ENCODE measurements around the gene CUZD1. TPM values are rescaled to one million over a fixed set of nuclear protein-coding genes. Genes with fewer than 3 reads are reported as not detected.

CUZD1 gene
- total RNA-seq, 1 experiment from 2014 or later = 17.2 TPM

DNA sequence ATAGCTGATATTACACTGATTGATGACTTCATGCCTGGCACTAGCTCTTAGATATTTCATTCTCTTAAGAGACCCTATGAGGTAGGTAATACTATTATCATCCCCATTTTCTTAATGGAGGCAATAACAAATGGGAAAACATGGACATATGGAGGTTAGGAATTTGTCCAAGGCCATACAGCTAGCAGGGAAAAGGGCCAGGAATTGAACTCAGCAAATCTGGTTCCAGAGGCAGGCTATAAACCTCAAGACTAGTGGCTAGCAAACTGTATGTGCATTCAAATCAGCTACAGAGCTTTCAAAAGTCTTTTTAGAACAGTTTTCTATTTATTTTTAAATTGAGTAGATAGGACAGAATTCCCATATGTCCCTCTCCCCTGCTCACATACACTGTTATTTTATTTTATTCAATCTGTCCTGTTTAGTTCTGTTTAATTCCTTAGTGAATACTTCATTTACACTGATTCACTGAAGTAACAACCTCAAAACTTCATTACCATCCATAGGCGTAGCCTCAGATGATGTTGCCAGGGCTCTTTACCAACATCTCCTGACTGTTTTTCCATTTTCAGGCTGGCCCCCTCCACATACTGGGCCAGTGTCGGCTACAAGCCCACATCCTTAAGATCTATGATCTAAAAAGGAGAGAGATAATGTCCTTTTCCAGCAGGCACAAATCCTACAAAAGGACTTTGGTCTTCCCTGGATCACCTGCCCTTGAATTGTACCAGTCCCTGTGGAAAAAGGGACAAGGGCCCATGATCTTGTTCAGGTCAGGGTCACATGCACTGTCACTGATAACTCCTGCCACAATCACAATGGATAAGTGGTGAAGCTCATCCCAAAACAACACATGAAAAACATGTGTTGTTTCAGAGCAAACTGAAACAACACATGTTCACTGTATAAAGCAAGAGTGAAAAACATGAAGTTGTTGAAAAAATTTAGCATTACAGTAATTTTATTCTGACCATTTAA lies 17.8 kb upstream of the CUZD1 start:
- Histone ChIP-seq H2BK120ac (ENCODE audit: low read depth, low read length, poor library complexity, severe bottlenecking) (no peak overlapping the region), H2BK5ac (ENCODE audit: insufficient read length, low read length) (no peak overlapping the region), H3K4ac (ENCODE audit: low read depth, low read length) (no peak overlapping the region), H4K5ac (ENCODE audit: insufficient read length, low read depth, low read length) (no peak overlapping the region), H3T11ph (ENCODE audit: low read length) (no peak overlapping the region), H3K4me1 (ENCODE audit: insufficient read depth, low read length) (no peaks in the 10 kb centered on the region), H2BK15ac (ENCODE audit: low read depth, low read length) (no peak overlapping the region), H4K20me1 (ENCODE audit: control insufficient read depth, insufficient read depth, insufficient read length) (no peaks in the 10 kb centered on the region), H2BK12ac (ENCODE audit: insufficient read length, low read depth, low read length) (no peak overlapping the region), H3K27ac (ENCODE audit: insufficient read length, low read depth, low read length) (no peak overlapping the region), H2AK5ac (ENCODE audit: insufficient read length, low read length) (no peak overlapping the region), H3K9ac (ENCODE audit: extremely low read depth, insufficient read length, low read length) (no peak overlapping the region), H3K79me2 (ENCODE audit: insufficient read depth, low read length) (no peaks in the 10 kb centered on the region), H4K91ac (ENCODE audit: insufficient read length, low read depth, low read length) (no peak overlapping the region), H2AFZ (ENCODE audit: low read length) (no peak overlapping the region), H2BK20ac (ENCODE audit: low read depth, low read length, poor library complexity, severe bottlenecking) (no peak overlapping the region), H3K14ac (ENCODE audit: insufficient read depth, low read length) (no peak overlapping the region), H3K79me1 (ENCODE audit: insufficient read depth, low read depth, low read length, poor library complexity, severe bottlenecking) (no peaks in the 10 kb centered on the region), H3K9me3 (ENCODE audit: control insufficient read depth, low read depth, low read length) (peaks cover 3% of the 10 kb centered on the region), H3K18ac (ENCODE audit: insufficient read length, low read depth, low read length) (no peak overlapping the region), H3K4me2 (ENCODE audit: insufficient read depth, insufficient read length, low read length) (no peak overlapping the region), H3K56ac (ENCODE audit: insufficient read length, low read depth, low read length) (no peak overlapping the region), H3K23ac (ENCODE audit: insufficient read length, low read depth, low read length) (no peak overlapping the region), H4K8ac (replicated peaks; ENCODE audit: insufficient read length, low read depth, low read length) (no peak overlapping the region), H3K23me2 (ENCODE audit: insufficient read length, low read depth, low read length, poor library complexity, severe bottlenecking) (no peaks in the 10 kb centered on the region), H3K27me3 (ENCODE audit: insufficient read depth, low read length) (no peaks in the 10 kb centered on the region)
- no peak overlapping the region for H3K27ac Mint-ChIP-seq
- DNase-seq = no peak
- H3K27me3 Mint-ChIP-seq (ENCODE audit: low read depth) = peaks cover 2% of the 10 kb centered on the region; the same call in 1 of the 2 replicates
- TF ChIP-seq CTCF (conservative IDR thresholded peaks at IDR 0.05) = no peak
- WGBS (ENCODE audit: extremely low coverage, insufficient read length, low lambda C conversion rate) = no CpG with 5 or more reads among the region's 2 CpGs
- H3K4me3 Mint-ChIP-seq = no peak overlapping the region
- peaks cover 25 to 28% of the 10 kb centered on the region in 2 experiments for H3K9me3 Mint-ChIP-seq
- peaks cover 16 to 23% (median 17%) of the 10 kb centered on the region in 3 experiments; a peak in 6 of 7 replicates for H3K36me3 Mint-ChIP-seq (ENCODE audit: insufficient read depth in 1 of 3, low read depth in 3 of 3)
- peaks cover 0 to 8% of the 10 kb centered on the region in 2 experiments; a peak in 2 of 4 replicates for H3K4me1 Mint-ChIP-seq

Measured in H9 (cell line).